ENCODE data around the gene PRM1.

DNA sequence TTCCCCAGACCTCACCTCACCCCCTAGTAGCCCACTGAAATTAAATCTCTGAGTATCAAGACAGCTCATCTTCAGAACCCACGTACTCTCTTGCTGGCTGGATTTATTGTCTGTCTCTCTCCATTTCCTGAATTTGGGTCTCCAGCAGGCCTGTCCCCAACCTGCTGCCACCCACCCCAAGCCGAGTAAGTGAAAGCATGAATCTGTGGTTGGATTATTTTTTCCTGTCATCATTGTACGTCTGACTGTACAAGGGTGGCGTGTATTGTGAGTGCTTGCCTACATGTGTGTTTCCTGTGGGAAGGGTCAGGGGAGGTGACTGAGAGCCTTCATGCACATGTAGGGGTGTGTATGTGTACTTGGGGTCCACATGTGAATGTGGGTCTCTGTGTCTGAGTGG, 17.4 kb downstream of the PRM1 start:
- TF ChIP-seq, protein P1, sequence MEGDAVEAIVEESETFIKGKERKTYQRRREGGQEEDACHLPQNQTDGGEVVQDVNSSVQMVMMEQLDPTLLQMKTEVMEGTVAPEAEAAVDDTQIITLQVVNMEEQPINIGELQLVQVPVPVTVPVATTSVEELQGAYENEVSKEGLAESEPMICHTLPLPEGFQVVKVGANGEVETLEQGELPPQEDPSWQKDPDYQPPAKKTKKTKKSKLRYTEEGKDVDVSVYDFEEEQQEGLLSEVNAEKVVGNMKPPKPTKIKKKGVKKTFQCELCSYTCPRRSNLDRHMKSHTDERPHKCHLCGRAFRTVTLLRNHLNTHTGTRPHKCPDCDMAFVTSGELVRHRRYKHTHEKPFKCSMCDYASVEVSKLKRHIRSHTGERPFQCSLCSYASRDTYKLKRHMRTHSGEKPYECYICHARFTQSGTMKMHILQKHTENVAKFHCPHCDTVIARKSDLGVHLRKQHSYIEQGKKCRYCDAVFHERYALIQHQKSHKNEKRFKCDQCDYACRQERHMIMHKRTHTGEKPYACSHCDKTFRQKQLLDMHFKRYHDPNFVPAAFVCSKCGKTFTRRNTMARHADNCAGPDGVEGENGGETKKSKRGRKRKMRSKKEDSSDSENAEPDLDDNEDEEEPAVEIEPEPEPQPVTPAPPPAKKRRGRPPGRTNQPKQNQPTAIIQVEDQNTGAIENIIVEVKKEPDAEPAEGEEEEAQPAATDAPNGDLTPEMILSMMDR (IDR thresholded peaks at IDR 0.05; ENCODE audit: low read depth, low read length, poor library complexity, severe bottlenecking), result no peak
- no peak for TF ChIP-seq EZH2phosphoT487 (IDR thresholded peaks at IDR 0.05; ENCODE audit: borderline replicate concordance, low read length)

All from DOHH2 (cell line).